ENCODE data around the gene GNAZ.
"Not testable (repeated sequence)": the region's sequence is repeated elsewhere in the genome, so short reads cannot be mapped to it uniquely, and the experiment has no call there.

Gene GNAZ

DNA sequence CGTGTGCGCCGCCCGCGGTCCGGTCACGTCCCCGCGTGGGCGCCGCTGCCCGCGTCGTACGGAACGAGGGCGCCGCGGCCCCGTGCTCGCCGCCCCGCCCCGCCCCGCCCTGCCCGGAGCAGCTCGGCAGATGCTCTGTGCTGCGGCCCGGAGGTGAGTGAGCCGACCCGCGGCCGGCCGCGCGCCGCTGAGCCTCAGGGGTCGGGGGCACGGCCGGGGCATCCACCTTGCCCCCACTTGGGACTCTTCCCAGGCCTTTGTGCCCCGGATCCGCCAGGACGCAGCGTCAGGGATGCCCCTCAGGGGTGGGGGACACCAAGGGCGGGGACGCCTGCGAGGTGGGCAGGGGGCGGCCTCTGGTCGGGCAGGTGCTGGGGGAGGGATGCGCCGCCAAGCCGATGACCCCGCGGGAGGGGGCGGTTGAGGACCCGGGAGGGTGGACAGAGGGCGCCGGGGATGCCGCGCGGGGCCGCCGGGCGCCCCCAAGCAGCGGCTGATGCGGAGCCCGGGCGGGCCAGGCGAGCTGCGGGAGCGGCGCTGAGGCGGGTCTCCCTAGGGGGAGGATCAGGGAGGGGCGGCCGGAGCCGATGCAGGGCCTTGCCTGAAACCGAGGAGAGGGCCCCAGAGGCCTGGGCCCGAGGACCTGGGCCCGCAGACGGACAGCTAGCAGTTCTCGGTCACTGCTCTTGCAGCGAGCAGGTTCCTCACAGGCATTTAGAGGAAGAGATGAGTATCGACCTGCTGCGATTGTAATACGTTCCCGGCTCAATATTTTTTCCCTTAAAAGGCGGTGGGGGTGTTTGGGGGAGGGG is at the start of gene GNAZ:
Gene GNAZ, plus strand, starts transcription at position 102 of the 812 bp plus-strand sequence. CDS start 25,177 bp downstream, outside the sequence.
- peak in 1 of 2 experiments; percentile 48 for DNase-seq

- DNase-seq = no peak
Measured at GRCh38 chr22:23020659-23021293, 49.5 kb upstream of the GNAZ start.

GRCh38 chr22:23021660-23022353 is 48.5 kb upstream of the GNAZ start:
- DNase-seq = not testable (repeated sequence)

DNA sequence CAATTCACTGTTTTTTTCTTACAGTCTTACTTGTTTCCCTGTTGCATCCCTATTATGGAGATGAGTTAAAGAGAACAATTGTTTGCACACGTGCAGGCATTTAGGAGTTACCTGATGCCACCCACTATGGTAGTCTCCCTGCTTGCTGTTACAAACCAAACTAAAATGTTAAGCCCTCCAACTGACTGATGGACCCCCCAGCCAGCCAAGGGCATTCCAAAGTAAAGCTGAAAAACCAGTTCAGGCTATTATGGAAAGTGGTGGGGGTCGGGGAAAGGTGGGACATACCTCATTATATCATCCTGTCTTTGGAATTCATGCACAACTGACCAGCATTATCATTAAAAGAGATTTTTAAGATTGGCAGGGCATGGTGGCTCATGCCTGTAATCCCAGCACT is 47.0 kb upstream of the GNAZ start:
- DNase-seq = no peak

DNA sequence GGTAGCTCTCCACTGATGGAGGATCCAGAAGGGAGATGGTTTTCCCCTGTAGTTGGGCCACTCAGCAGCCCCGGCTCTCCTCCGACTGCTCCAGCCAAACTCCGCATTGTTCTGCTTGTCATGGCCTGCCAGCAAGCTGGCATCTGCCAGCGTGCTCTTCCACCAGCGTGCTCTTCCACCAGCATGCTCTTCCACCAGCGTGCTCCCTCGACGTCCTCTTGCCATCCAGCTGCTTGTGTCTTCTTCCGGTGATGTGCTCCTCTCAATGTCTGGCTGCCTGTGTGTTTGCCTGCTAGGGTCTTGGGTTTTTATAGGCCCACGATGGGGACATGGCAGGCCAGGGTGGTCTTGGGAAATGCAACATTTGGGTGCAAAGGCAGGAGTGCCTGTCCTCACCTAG is 43.5 kb upstream of the GNAZ start:
- DNase-seq = no peak

GRCh38 chr22:23027849-23028248 is 42.5 kb upstream of the GNAZ start:
- DNase-seq = not testable (repeated sequence)

GRCh38 chr22:23029521-23030228 is 40.6 kb upstream of the GNAZ start:
- DNase-seq = no peak

- DNase-seq = no peak
Measured at GRCh38 chr22:23031381-23031780, 38.9 kb upstream of the GNAZ start.

- DNase-seq = no peak
Measured at GRCh38 chr22:23031786-23032185, 38.5 kb upstream of the GNAZ start.

- no peak for DNase-seq
Measured at GRCh38 chr22:23032658-23033057, 37.7 kb upstream of the GNAZ start.

GRCh38 chr22:23033116-23033905 is 37.0 kb upstream of the GNAZ start:
- peak; percentile 66 to 81 for DNase-seq

- DNase-seq = no peak
Measured at GRCh38 chr22:23034621-23035556, 35.4 kb upstream of the GNAZ start.

GRCh38 chr22:23035557-23036277 is 34.6 kb upstream of the GNAZ start:
- DNase-seq = no peak

- DNase-seq = peak; percentile 71 to 90
Measured at GRCh38 chr22:23036684-23037428, 33.5 kb upstream of the GNAZ start.

- no peak for DNase-seq
Measured at GRCh38 chr22:23037429-23038333, 32.6 kb upstream of the GNAZ start.

DNA sequence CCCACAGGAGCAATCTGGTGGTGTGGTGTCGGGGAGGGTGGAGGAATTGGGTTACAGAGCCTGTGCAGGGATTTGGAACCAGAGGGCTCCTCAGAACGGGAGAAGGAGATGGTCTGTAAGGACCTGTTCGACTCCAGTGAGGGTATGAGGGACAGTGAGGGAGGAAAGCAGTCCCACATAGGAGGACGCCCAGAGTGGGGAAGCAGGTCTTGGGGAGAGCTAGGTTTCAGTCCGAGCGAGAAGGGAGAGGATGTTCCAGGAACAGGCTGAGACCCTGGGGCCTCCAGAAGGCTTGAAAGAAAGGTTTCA is 32.0 kb upstream of the GNAZ start:
- DNase-seq = no peak

- DNase-seq = no peak
Measured at GRCh38 chr22:23038902-23039301, 31.4 kb upstream of the GNAZ start.

- no peak for DNase-seq
Measured at GRCh38 chr22:23042179-23042578, 28.1 kb upstream of the GNAZ start.

DNA sequence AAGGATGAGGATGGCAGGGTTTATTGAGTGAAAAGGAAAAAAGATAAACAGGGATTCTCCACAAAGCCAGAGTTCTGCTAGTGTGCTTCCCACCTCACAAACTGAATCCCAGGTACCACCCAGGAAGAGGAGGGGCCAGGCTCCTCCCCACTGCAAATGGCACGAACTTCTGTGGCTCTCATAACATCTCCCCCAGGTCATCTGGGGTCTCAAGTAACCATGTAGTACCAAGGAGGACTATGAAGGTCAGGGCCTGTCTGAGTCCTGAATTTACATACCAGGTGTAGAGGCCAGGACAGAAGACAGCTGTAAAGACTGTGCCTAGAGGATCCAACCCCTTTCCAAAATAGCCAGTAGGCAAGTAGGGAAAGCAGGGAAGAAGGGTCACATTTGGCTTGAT is 25.7 kb upstream of the GNAZ start:
- DNase-seq = no peak

Measured in NCI-H446 (cell line).